ENCODE measurements around the gene RTN4RL2.

The RTN4RL2 gene

GRCh38 chr11:57500515-57500914, 40.2 kb downstream of the RTN4RL2 start:
- no peak for DNase-seq (ENCODE audit: low spot score)

GRCh38 chr11:57500926-57501325, 40.6 kb downstream of the RTN4RL2 start:
- DNase-seq (ENCODE audit: low spot score) = no peak

GRCh38 chr11:57501953-57502352, 41.6 kb downstream of the RTN4RL2 start:
- no peak for DNase-seq (ENCODE audit: low spot score)

- DNase-seq (ENCODE audit: low spot score) = no peak
Measured at GRCh38 chr11:57502376-57502775, 42.0 kb downstream of the RTN4RL2 start.

GRCh38 chr11:57502870-57503269, 42.5 kb downstream of the RTN4RL2 start:
- DNase-seq (ENCODE audit: low spot score) = no peak

- DNase-seq (ENCODE audit: low spot score) = no peak
Measured at GRCh38 chr11:57504511-57504910, 44.2 kb downstream of the RTN4RL2 start.

GRCh38 chr11:57506522-57506921, 46.2 kb downstream of the RTN4RL2 start:
- DNase-seq (ENCODE audit: low spot score) = no peak

- no peak for DNase-seq (ENCODE audit: low spot score)
Measured at GRCh38 chr11:57508341-57509170, 48.2 kb downstream of the RTN4RL2 start.

- no peak for DNase-seq (ENCODE audit: low spot score)
Measured at GRCh38 chr11:57511741-57512430, 51.6 kb downstream of the RTN4RL2 start.

- no peak for DNase-seq (ENCODE audit: low spot score)
Measured at GRCh38 chr11:57512646-57513451, 52.5 kb downstream of the RTN4RL2 start.

GRCh38 chr11:57513452-57513795, 53.1 kb downstream of the RTN4RL2 start:
- DNase-seq (ENCODE audit: low spot score) = no peak

GRCh38 chr11:57513911-57514537, 53.7 kb downstream of the RTN4RL2 start:
- no peak for DNase-seq (ENCODE audit: low spot score)

GRCh38 chr11:57514538-57515331, 54.4 kb downstream of the RTN4RL2 start:
- peak; percentile 31 for DNase-seq (ENCODE audit: low spot score)

- DNase-seq (ENCODE audit: low spot score) = peak; percentile 4
Measured at GRCh38 chr11:57515332-57516060, 55.2 kb downstream of the RTN4RL2 start, which contains the start of gene SLC43A1. Gene SLC43A1 (minus strand): TSS chr11:57515702. CDS start chr11:57514111, 1,591 bp downstream.

- no peak for DNase-seq (ENCODE audit: low spot score)
Measured at GRCh38 chr11:57516061-57516443, 55.7 kb downstream of the RTN4RL2 start.

GRCh38 chr11:57521116-57521515, 60.8 kb downstream of the RTN4RL2 start:
- no peak for DNase-seq (ENCODE audit: low spot score)

GRCh38 chr11:57523419-57523818, 63.1 kb downstream of the RTN4RL2 start:
- DNase-seq (ENCODE audit: low spot score) = no peak
